ENCODE results near the gene SLC6A19. TPM values are rescaled to one million over a fixed set of nuclear protein-coding genes. Genes with fewer than 3 reads are reported as not detected.

Gene SLC6A19
- total and polyA plus RNA-seq, 4 donors, result 0.17 to 4.9 (median 0.91) TPM

- H3K4me3 ChIP-seq (ENCODE audit: low read depth in 1 of 3, low read length in 3 of 3), result no peak overlapping the region
- H3K4me1 ChIP-seq (ENCODE audit: control insufficient read depth in 4 of 4, insufficient read depth in 4 of 4, low read length in 3 of 4), result peaks cover 0 to 10% (median 6%) of the 10 kb centered on the region in 4 donors
- no peaks in the 10 kb centered on the region for H3K27me3 ChIP-seq (ENCODE audit: control insufficient read depth in 4 of 4, insufficient read depth in 4 of 4, low read length in 3 of 4)
- no peak overlapping the region for H3K9ac ChIP-seq (ENCODE audit: low read depth in 1 of 2, low read length in 2 of 2)
- no peak overlapping the region for H3K27ac ChIP-seq (ENCODE audit: low read depth in 1 of 2, low read length in 2 of 2)
- no peaks in the 10 kb centered on the region for H3K9me3 ChIP-seq (ENCODE audit: control insufficient read depth in 4 of 4, low read length in 3 of 4)
- no peaks in the 10 kb centered on the region for H3K36me3 ChIP-seq (ENCODE audit: control insufficient read depth in 4 of 4, insufficient read depth in 3 of 4, low read depth in 1 of 4, low read length in 3 of 4)
- TF ChIP-seq RAD21 (IDR thresholded peaks at IDR 0.05) (no peak), SP1 (IDR thresholded peaks at IDR 0.05) (no peak), REST (IDR thresholded peaks at IDR 0.05) (no peak), TAF1 (conservative IDR thresholded peaks at IDR 0.05) (no peak), JUND (IDR thresholded peaks at IDR 0.05) (no peak), EGR1 (IDR thresholded peaks at IDR 0.05; ENCODE audit: low read depth in 2 of 2) (no peak), ATF3 (IDR thresholded peaks at IDR 0.05) (no peak), MAX (IDR thresholded peaks at IDR 0.05) (no peak), HNF4A (conservative IDR thresholded peaks at IDR 0.05) (no peak), ZBTB33 (IDR thresholded peaks at IDR 0.05) (no peak), RXRA (IDR thresholded peaks at IDR 0.05) (no peak), FOXA2 (IDR thresholded peaks at IDR 0.05) (no peak), NR2F2 (IDR thresholded peaks at IDR 0.05) (no peak), YY1 (IDR thresholded peaks at IDR 0.05) (no peak), HNF4G (IDR thresholded peaks at IDR 0.05) (no peak), GABPA (IDR thresholded peaks at IDR 0.05 in 1 of 2, conservative IDR thresholded peaks at IDR 0.05 in 1 of 2) (no peak), FOXA1 (IDR thresholded peaks at IDR 0.05) (no peak), CTCF (IDR thresholded peaks at IDR 0.05; ENCODE audit: low read depth, low read length, missing input control) (no peak)
- no peak for DNase-seq (ENCODE audit: low spot score)
- WGBS, result 93% methylated on average over 12 of the region's 12 CpGs
Observed at GRCh38 chr5:1163366-1163765, 38.0 kb upstream of the SLC6A19 start.
